Cardiac muscle cell (in vitro differentiated cells and primary cell): ENCODE results near the gene SHROOM1. TPM values are rescaled to one million over a fixed set of nuclear protein-coding genes. Genes with fewer than 3 reads are reported as not detected.

ENCODE experiments used
- DNase-seq, 2 donors: peaks; one replicate each; pipeline versions ENCODE4 v3.0.0 to v3.0.0-alpha.2; 2010 to 2017; ENCODE audit warnings: low read depth in 1 of 2, low spot score in 1 of 2
- H3K27ac ChIP-seq: fragments of 200-600 bp; sonication (generic); 2 replicates; pipeline ENCODE4 v1.5.1; 2016
- H3K27me3 ChIP-seq: fragments of 200-600 bp; sonication (generic); 2 replicates; pipeline ENCODE4 v1.6.0; 2016; ENCODE audit warnings: control low read depth
- H3K36me3 ChIP-seq: fragments of 200-600 bp; sonication (generic); 2 replicates; pipeline ENCODE4 v1.5.1; 2016; ENCODE audit warnings: control low read depth
- H3K4me1 ChIP-seq: fragments of 200-600 bp; sonication (generic); 2 replicates; pipeline ENCODE4 v1.8.1; 2017; ENCODE audit warnings: low read depth, mild to moderate bottlenecking, mixed run types
- H3K4me3 ChIP-seq: fragments of 200-600 bp; sonication (generic); 2 replicates; pipeline ENCODE4 v1.5.1; 2016; ENCODE audit warnings: mild to moderate bottlenecking
- H3K9me3 ChIP-seq: fragments of 200-600 bp; sonication (generic); 2 replicates; pipeline ENCODE4 v1.5.1; 2017; ENCODE audit warnings: low read depth, mild to moderate bottlenecking, control low read depth
- polyA plus RNA-seq: library from polyadenylated mRNA; unstranded; fragments of >200 nt; fragmentation: Nextera tagmentation; extraction: Ambion mirVana; gene quantifications from 2 replicates; pipeline ENCODE4 v1.2.1, GENCODE V29; 2016
- total RNA-seq: library from RNA; depleted of rRNA; stranded (reverse); fragments of >200 nt; gene quantifications from 2 replicates; pipeline ENCODE4 v1.2.3, GENCODE V29; 2016
- TF ChIP-seq, protein P1 (sequence below): IDR thresholded peaks from 2 replicates; pipeline ENCODE4 v1.5.1; 2012; ENCODE audit warnings: low read depth, mild to moderate bottlenecking, low read length

Gene SHROOM1
- total and polyA plus RNA-seq, 2 experiments from 2014 or later, result 9.8 to 13.3 TPM

DNA sequence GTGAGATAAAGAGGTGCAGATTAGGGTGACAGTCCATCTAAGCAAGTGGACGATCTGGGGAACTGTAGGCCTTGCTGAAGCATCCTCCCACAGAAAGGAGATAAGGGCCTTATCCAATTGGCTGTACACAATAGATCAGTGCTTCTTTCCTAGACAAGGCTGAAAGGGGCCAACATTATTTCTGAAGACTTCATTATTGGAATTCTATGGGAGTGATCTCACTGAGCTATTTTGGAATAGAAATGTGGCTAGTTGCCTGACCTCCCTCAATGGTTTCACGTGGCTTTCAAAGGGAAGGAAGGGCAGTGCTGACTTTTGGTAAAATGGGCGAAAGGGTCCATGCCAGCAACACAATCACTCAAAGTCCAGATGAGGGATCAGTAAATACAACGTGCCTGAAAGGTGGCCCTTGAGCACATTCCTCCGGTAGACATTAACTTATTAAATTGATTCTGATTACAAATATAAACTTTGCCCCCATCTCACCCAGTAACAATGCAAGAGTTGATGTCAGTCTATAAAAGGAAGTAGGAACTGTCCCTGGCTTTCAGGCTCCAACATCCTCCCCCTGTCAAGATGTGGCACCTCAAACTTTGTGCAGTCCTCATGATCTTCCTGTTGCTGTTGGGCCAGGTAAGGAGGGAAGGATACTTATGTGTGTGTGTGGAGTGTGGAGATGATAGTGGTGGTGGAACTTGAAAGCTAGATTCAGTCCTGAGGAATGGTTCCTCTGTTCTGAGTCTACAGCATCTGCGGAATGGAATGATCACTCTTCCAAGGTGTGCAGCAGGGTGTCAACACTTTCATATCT, 42.9 kb upstream of the SHROOM1 start, which contains the start of gene LEAP2:
TSS of gene LEAP2 (plus strand) at position 550 of the 811 bp plus-strand sequence. CDS start at position 577, 27 bp downstream.
- peak within 1 kb of the TSS; percentile 85 for H3K27ac ChIP-seq
- peak; percentile 5 to 32 for DNase-seq
- TF ChIP-seq, protein P1, sequence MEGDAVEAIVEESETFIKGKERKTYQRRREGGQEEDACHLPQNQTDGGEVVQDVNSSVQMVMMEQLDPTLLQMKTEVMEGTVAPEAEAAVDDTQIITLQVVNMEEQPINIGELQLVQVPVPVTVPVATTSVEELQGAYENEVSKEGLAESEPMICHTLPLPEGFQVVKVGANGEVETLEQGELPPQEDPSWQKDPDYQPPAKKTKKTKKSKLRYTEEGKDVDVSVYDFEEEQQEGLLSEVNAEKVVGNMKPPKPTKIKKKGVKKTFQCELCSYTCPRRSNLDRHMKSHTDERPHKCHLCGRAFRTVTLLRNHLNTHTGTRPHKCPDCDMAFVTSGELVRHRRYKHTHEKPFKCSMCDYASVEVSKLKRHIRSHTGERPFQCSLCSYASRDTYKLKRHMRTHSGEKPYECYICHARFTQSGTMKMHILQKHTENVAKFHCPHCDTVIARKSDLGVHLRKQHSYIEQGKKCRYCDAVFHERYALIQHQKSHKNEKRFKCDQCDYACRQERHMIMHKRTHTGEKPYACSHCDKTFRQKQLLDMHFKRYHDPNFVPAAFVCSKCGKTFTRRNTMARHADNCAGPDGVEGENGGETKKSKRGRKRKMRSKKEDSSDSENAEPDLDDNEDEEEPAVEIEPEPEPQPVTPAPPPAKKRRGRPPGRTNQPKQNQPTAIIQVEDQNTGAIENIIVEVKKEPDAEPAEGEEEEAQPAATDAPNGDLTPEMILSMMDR, result no peak

DNA sequence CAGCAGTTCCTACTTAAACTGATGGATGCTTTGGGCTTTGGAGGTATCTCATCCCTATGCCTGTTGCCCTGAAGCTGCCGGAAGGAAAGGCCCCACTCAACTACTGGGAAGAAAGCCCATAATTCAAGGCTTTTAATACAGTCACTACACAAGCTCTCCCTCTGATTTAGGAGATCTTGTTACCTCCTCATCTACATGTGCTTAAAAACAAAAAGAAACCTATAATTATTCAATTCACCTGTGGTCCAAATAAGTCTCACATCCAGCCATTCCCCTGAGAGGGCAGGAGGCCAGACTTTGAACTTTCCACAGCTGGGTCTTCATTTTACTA, 42.3 kb upstream of the SHROOM1 start:
- no peak for DNase-seq
- Histone ChIP-seq H3K9me3 (no peaks in the 10 kb centered on the region), H3K27ac (peak overlapping the region; percentile 85), H3K4me3 (no peak overlapping the region), H3K36me3 (peaks cover 8% of the 10 kb centered on the region), H3K4me1 (peaks cover 35% of the 10 kb centered on the region), H3K27me3 (no peaks in the 10 kb centered on the region)
- TF ChIP-seq, protein P1, result no peak

More for the DNA sequence above, 42.9 kb upstream of the SHROOM1 start, which contains the start of gene LEAP2:
- no peaks in the 10 kb centered on the region for H3K9me3 ChIP-seq
- peaks cover 41% of the 10 kb centered on the region for H3K4me1 ChIP-seq
- peaks cover 3% of the 10 kb centered on the region for H3K36me3 ChIP-seq
- H3K4me3 ChIP-seq, result no peak within 1 kb of the TSS
- H3K27me3 ChIP-seq, result no peaks in the 10 kb centered on the region

- Histone ChIP-seq H3K4me1 (peaks cover 30% of the 10 kb centered on the region), H3K4me3 (no peak overlapping the region), H3K9me3 (no peaks in the 10 kb centered on the region), H3K36me3 (peaks cover 10% of the 10 kb centered on the region), H3K27me3 (no peaks in the 10 kb centered on the region), H3K27ac (peak overlapping the region; percentile 85)
- TF ChIP-seq, protein P1, result no peak
- DNase-seq, result peak in 1 of 2 donors; percentile 27
These were observed 41.2 kb upstream of the SHROOM1 start for GRCh38 chr5:132871459-132872284.

- DNase-seq, result no peak
- H3K36me3 ChIP-seq, result peaks cover 10% of the 10 kb centered on the region
- peak overlapping the region; percentile 85 for H3K27ac ChIP-seq
- TF ChIP-seq, protein P1, result no peak
- no peak overlapping the region for H3K4me3 ChIP-seq
- no peaks in the 10 kb centered on the region for H3K27me3 ChIP-seq
- H3K9me3 ChIP-seq, result no peaks in the 10 kb centered on the region
- H3K4me1 ChIP-seq, result peaks cover 22% of the 10 kb centered on the region
These were observed 40.4 kb upstream of the SHROOM1 start for GRCh38 chr5:132870801-132871200.

- peaks cover 10% of the 10 kb centered on the region for H3K36me3 ChIP-seq
- H3K4me3 ChIP-seq, result no peak overlapping the region
- H3K27me3 ChIP-seq, result no peaks in the 10 kb centered on the region
- DNase-seq, result no peak
- peaks cover 21% of the 10 kb centered on the region for H3K4me1 ChIP-seq
- no peaks in the 10 kb centered on the region for H3K9me3 ChIP-seq
- no peak overlapping the region for H3K27ac ChIP-seq
- TF ChIP-seq, protein P1, result no peak
These were observed 38.3 kb upstream of the SHROOM1 start for GRCh38 chr5:132868754-132869153.
